ENCODE results near the gene TNFSF13B. TPM values are rescaled to one million over a fixed set of nuclear protein-coding genes. Genes with fewer than 3 reads are reported as not detected.
A peak's percentile ranks its signal among the peaks of the same experiment; 100 is the strongest.

The TNFSF13B gene
- total and polyA plus RNA-seq, 4 donors = 1.8 to 11.6 (median 4.6) TPM

- WGBS = 66% methylated on average over 4 of the region's 4 CpGs
- H3K9ac ChIP-seq (ENCODE audit: low read depth in 1 of 2, low read length in 2 of 2) = no peak overlapping the region
- no peaks in the 10 kb centered on the region for H3K27me3 ChIP-seq (ENCODE audit: control insufficient read depth in 4 of 4, insufficient read depth in 4 of 4, low read length in 3 of 4)
- no peaks in the 10 kb centered on the region for H3K36me3 ChIP-seq (ENCODE audit: control insufficient read depth in 4 of 4, insufficient read depth in 3 of 4, low read depth in 1 of 4, low read length in 3 of 4)
- H3K4me3 ChIP-seq (ENCODE audit: low read depth in 1 of 3, low read length in 3 of 3) = no peak overlapping the region
- peaks cover 1 to 20% (median 15%) of the 10 kb centered on the region in 4 donors for H3K4me1 ChIP-seq (ENCODE audit: control insufficient read depth in 4 of 4, insufficient read depth in 4 of 4, low read length in 3 of 4)
- TF ChIP-seq EGR1 (IDR thresholded peaks at IDR 0.05; ENCODE audit: low read depth in 2 of 2) (no peak), MAX (IDR thresholded peaks at IDR 0.05) (no peak), JUND (IDR thresholded peaks at IDR 0.05) (no peak), FOXA1 (IDR thresholded peaks at IDR 0.05) (no peak), TAF1 (conservative IDR thresholded peaks at IDR 0.05) (no peak), YY1 (IDR thresholded peaks at IDR 0.05) (no peak)
- TF ChIP-seq, protein P1, sequence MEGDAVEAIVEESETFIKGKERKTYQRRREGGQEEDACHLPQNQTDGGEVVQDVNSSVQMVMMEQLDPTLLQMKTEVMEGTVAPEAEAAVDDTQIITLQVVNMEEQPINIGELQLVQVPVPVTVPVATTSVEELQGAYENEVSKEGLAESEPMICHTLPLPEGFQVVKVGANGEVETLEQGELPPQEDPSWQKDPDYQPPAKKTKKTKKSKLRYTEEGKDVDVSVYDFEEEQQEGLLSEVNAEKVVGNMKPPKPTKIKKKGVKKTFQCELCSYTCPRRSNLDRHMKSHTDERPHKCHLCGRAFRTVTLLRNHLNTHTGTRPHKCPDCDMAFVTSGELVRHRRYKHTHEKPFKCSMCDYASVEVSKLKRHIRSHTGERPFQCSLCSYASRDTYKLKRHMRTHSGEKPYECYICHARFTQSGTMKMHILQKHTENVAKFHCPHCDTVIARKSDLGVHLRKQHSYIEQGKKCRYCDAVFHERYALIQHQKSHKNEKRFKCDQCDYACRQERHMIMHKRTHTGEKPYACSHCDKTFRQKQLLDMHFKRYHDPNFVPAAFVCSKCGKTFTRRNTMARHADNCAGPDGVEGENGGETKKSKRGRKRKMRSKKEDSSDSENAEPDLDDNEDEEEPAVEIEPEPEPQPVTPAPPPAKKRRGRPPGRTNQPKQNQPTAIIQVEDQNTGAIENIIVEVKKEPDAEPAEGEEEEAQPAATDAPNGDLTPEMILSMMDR (IDR thresholded peaks at IDR 0.05; ENCODE audit: low read depth, low read length, missing input control) = no peak
- no peaks in the 10 kb centered on the region for H3K9me3 ChIP-seq (ENCODE audit: control insufficient read depth in 4 of 4, low read length in 3 of 4)
- no peak for DNase-seq (ENCODE audit: low spot score)
- H3K27ac ChIP-seq (ENCODE audit: low read depth in 1 of 2, low read length in 2 of 2) = no peak overlapping the region
Observed at GRCh38 chr13:108268466-108269112, 929 bp upstream of the TNFSF13B start.

DNA sequence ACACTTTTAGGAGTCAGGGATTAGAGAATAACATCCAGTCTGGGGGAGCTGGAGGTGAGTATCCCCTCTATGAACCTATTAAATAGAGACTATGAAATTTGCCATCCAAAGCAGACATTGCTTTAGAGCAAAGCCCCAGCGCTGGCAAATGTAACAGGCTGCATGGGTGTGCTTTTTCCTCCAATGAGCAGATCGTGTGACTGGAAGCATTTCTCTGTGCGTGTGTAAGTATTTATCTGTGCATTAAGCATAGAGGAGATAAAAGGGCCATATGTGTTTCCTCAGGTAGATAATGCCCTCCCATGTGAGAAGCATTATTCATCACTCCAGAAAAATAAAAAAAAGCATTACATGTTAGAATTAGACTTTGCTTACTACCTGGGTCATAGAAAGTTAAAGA is 924 bp downstream of the TNFSF13B start:
- Histone ChIP-seq H3K4me3 (ENCODE audit: low read depth in 1 of 3, low read length in 3 of 3) (peak overlapping the region in 2 of 3 donors; percentile 42 to 59), H3K9ac (ENCODE audit: low read depth in 1 of 2, low read length in 2 of 2) (peak overlapping the region; percentile 23 to 58), H3K4me1 (ENCODE audit: control insufficient read depth in 4 of 4, insufficient read depth in 4 of 4, low read length in 3 of 4) (peaks cover 1 to 24% (median 18%) of the 10 kb centered on the region in 4 donors), H3K27ac (ENCODE audit: low read depth in 1 of 2, low read length in 2 of 2) (peak overlapping the region; percentile 63 to 70), H3K36me3 (ENCODE audit: control insufficient read depth in 4 of 4, insufficient read depth in 3 of 4, low read depth in 1 of 4, low read length in 3 of 4) (no peaks in the 10 kb centered on the region), H3K9me3 (ENCODE audit: control insufficient read depth in 4 of 4, low read length in 3 of 4) (no peaks in the 10 kb centered on the region), H3K27me3 (ENCODE audit: control insufficient read depth in 4 of 4, insufficient read depth in 4 of 4, low read length in 3 of 4) (no peaks in the 10 kb centered on the region)
- no peak for DNase-seq (ENCODE audit: low spot score)
- no peak for TF ChIP-seq NR2F2 (IDR thresholded peaks at IDR 0.05)
- no peak for TF ChIP-seq RAD21 (IDR thresholded peaks at IDR 0.05)
- WGBS = 41% methylated on average over 3 of the region's 3 CpGs

- peaks cover 1 to 33% (median 27%) of the 10 kb centered on the region in 4 donors for H3K4me1 ChIP-seq (ENCODE audit: control insufficient read depth in 4 of 4, insufficient read depth in 4 of 4, low read length in 3 of 4)
- no peak overlapping the region for H3K27ac ChIP-seq (ENCODE audit: low read depth in 1 of 2, low read length in 2 of 2)
- H3K27me3 ChIP-seq (ENCODE audit: control insufficient read depth in 4 of 4, insufficient read depth in 4 of 4, low read length in 3 of 4) = no peaks in the 10 kb centered on the region
- no peak overlapping the region for H3K4me3 ChIP-seq (ENCODE audit: low read depth in 1 of 3, low read length in 3 of 3)
- no peaks in the 10 kb centered on the region for H3K36me3 ChIP-seq (ENCODE audit: control insufficient read depth in 4 of 4, insufficient read depth in 3 of 4, low read depth in 1 of 4, low read length in 3 of 4)
- no peaks in the 10 kb centered on the region for H3K9me3 ChIP-seq (ENCODE audit: control insufficient read depth in 4 of 4, low read length in 3 of 4)
- no peak for TF ChIP-seq EGR1 (IDR thresholded peaks at IDR 0.05; ENCODE audit: low read depth in 2 of 2)
- TF ChIP-seq, protein P1 (IDR thresholded peaks at IDR 0.05; ENCODE audit: low read depth, low read length, missing input control) = no peak
- no peak for TF ChIP-seq NR2F2 (IDR thresholded peaks at IDR 0.05)
- no peak for TF ChIP-seq ATF3 (IDR thresholded peaks at IDR 0.05)
- TF ChIP-seq GABPA (IDR thresholded peaks at IDR 0.05 in 1 of 2, conservative IDR thresholded peaks at IDR 0.05 in 1 of 2) = no peak
- DNase-seq (ENCODE audit: low spot score) = no peak
- no peak overlapping the region for H3K9ac ChIP-seq (ENCODE audit: low read depth in 1 of 2, low read length in 2 of 2)
Observed at GRCh38 chr13:108272333-108272732, 2.8 kb downstream of the TNFSF13B start.

All from liver (tissue), 9 donors.